HG03565 (cell line): Measurements from ENCODE around the gene EML1.
A peak's percentile ranks its signal among the peaks of the same experiment; 100 is the strongest.

Source experiments
- ATAC-seq: cut with Tn5 transposase; IDR thresholded peaks from one replicate; pipeline ENCODE4 v1.9.1; 2021; ENCODE audit warnings: mild to moderate bottlenecking, moderate library complexity; ENCODE audit not compliant: unreplicated experiment

EML1 gene

DNA sequence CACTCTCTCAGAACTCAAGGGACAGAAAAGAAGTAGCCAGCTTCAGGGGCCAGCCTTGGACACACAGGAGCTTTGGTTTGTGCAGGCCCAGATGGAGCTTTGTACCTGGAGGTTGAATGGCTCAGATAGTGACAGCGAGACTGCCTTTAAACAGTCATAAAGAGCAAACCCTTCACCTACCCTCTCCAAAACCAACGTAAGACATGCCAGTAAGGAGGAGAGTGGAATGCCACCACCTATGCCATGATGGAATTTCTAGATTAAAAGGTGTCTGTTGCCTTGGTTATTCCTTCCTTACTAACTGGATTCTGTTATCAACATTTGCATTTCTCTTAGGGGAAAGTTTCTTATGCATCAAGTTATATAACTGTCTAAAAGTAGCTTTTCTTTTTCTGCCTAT, 98.1 kb downstream of the EML1 start:
- ATAC-seq: no peak

DNA sequence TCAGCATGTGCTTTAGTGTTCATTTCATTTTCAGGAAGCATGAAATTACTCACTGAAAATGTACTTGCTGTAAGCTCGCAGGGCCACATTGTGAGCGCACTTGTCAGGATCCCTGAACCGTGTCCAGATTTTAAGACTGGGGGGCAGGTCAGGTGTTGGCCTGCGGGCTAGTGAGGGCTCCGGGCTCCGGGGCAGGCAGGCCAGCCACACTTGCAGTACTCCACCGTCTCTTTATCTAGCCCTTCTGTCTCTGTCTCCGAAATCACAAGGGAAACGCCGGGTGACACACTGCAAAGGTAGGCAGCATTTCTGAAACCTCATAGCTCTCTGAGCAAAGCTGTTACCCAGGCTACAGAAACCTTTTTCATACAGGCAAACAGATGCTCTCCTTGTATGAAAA, 98.7 kb downstream of the EML1 start:
- peak; percentile 57 for ATAC-seq

DNA sequence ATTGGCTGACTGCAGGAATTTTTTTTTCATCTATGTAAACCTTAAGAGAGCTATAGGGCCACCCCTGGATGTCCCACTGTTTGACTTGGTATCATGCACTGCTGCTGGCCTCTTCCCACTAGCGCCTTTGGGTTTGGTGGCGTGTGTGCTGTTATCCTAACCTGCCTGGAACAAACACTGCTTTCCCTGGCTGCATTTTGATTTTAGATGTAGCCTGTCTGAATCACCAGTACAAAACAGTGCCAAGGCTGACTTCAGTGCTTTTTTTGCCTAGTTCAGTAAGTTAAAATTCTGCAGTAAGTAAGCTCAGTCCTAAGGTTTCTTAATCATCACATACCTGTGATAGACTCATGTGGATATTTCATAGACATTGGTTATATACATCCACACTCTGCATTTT, 99.2 kb downstream of the EML1 start:
- no peak for ATAC-seq

DNA sequence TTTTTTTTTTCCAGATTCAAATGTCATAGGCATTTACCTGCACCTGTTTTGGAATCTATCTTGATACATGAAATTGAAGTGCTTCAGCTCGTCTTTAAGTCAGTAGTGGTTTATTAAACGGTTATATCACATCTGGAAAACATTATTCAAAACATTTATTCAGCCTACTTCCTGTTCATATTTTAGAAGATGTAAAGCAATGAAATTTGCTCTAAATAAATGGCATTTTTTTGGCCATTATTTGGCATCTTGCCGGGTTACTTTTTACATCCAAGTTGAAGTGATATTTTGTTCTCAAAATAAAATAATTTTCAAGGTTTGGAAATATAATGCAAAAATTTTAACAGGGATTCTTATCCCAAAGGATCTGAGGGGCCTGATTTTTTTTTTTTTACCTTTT, 103.1 kb downstream of the EML1 start:
- ATAC-seq: no peak

DNA sequence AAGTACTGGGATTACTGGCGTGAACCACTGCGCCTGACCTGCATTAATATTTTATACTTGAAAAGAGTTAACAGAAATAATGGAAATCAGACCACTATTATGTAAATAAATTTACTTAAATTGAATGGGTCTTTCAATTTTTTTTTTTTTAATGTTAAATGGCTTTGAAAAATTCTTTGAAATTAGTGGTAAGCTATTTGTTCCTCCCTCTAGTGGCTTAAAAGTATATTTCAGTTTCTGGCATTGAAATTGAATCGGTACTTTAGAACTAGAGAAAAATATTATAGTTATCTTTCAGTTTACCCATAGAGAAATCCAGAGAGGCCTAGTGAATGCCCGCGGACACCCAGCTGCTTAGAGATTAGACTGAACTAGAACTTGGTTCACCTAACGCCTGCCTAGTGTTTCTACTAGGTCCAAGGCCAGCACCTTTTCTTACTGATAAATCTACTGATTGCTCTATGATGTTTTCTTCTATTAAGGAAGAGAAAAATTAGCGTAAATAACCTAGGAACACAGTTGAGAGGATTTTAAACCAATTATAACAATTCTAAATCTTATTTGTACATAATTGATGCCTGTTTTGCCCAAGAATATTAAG, 106.5 kb downstream of the EML1 start:
- ATAC-seq: no peak

DNA sequence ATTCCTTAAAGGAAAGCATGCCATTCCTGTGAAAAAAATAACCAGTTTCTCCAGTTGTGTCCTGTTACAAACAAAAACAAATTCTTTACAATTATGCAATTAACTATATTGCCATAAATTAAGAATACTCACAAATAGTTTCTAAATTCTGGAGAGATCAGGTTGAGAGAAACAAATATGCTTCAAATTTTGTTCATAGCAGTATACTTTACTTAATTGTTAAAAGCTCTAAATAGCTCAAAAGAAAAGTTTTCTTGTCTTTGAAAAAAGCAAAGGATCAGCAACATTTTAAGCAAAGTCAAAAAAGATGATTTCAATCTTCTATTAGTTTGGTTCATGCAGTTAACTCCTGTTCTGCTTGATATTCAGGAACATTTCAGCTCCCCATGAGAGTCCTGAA, 109.7 kb downstream of the EML1 start:
- ATAC-seq: no peak

DNA sequence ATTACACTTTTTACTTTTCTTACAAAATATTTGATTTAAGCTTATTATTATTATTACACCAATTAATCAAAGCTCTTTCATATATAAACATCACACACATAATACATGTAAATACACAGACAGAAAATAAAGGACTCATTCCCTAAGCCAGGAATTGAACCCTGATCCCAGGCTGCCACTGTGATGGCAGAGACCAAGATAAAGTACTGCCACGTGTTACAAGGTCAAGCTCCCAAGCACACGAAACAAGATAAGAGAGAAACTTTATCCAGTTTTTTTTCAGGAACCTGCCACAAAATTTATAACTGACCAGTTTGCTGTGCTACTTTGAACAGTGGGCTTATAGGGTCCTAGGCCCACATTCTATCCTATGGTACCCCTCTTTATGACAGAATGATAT, 111.3 kb downstream of the EML1 start:
- no peak for ATAC-seq

DNA sequence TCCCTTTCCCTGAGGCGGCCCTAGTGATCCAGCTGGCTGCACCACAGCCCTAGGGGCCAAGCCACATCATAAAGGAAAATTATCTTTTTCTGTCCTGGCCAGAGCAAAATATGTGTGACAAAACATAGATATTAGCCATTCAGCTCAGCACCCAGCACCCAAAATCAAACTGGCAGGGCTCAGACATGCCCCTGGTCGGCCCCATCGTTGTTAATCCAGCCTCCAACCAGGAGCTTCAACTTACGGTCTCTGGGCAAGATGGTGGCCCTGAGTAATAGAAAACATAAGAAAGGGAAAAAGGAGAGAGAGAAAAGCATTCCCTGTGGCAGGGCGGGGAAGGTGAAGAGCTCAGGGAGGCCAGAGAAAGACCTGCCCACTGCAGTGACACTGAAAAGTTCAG, 111.9 kb downstream of the EML1 start:
- no peak for ATAC-seq

DNA sequence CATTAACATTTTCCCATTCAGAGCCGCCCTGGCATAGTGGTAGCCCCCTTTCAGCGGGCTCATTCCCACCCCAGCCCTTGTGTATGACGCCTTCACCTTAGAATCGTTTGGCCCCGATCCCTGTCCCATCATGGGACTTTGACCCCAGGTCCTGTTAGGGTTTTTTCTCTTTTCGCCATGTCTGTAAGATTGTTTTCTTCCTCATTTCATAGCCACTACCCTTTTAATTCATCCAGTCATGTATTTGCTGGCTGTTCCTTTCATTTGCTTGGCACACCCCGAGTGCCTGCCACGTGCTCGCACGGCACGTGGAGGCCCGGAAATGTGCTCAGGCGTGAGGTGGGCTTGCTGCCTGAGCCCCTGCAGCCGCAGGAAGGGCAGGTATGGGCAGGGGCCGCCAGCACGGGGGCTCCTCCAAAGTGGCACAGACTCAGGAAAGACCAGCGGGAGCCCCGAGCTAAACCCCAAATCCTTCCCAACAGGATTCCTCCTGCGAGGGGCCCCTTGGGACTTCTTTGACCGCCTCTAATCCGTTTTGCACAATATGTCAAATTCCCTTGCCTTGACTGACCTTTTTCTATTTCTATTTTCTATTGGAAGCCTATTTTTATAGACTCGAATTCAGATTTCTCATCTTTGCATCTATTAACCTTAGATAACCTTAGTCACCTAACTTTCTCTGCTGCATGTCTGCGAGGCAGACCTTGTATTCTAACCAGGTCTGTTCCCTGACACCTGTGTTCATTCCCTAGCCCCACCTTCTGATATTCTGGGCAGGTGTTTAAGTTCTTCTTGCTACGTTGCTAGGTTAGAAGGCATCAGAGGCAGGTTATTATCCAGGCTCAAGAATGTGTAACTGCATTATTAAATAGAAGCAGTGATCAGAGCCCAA, 114.8 kb downstream of the EML1 start:
- ATAC-seq: no peak

DNA sequence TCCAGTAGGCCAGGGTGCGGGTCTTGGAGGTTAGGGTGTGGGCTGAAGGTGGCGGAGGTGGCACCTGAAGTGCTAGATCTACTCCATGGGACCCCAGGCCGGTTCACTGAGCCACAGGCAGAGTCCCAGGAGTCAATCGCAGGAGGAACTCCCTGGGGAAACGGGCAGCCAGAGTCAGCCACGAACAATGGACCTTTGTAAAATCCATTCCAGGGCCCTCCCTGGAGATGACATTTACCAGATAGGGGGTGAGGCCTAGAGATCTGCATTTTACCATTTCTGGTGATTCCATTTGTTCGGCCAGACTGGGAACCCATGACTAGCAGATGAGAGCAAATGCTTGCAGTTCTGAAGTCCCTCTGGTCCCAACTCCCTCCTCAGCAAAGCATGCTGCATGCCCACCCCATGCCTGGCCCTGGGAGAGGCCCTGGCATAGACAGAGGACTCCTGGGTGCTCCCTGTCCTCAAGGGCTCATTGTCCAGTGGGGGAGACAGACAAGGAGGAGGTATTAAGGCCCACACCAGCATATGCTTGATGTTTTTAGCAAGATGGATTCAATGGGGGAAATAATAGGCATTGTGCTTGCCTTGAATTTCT, 115.5 kb downstream of the EML1 start:
- ATAC-seq: no peak

DNA sequence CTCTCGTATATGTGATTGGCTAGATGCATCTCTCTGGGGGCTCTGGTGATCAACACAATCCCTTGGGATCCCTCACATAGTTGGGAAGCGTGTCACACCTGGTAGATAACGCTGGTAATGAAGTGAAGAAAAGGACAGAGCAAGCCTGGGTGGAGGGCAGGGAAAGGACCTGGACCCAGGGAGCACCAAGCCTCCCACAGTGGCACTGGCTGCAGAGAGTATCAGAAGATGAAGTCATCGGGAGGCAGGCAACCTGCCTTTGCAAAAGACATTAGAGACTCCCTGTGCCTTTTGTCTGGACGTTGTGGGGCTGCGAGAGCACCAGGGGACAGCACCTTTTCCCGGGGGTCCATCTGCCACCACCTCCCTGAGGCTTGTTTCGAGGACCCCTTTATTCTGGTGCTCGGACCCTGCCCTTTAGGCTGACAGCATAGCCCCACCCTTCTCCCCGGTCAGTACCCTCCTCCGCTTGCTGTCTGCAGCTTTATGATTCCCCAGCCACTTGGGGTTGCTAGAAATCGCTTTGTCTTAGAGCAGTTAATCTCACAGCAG, 116.4 kb downstream of the EML1 start:
- no peak for ATAC-seq

DNA sequence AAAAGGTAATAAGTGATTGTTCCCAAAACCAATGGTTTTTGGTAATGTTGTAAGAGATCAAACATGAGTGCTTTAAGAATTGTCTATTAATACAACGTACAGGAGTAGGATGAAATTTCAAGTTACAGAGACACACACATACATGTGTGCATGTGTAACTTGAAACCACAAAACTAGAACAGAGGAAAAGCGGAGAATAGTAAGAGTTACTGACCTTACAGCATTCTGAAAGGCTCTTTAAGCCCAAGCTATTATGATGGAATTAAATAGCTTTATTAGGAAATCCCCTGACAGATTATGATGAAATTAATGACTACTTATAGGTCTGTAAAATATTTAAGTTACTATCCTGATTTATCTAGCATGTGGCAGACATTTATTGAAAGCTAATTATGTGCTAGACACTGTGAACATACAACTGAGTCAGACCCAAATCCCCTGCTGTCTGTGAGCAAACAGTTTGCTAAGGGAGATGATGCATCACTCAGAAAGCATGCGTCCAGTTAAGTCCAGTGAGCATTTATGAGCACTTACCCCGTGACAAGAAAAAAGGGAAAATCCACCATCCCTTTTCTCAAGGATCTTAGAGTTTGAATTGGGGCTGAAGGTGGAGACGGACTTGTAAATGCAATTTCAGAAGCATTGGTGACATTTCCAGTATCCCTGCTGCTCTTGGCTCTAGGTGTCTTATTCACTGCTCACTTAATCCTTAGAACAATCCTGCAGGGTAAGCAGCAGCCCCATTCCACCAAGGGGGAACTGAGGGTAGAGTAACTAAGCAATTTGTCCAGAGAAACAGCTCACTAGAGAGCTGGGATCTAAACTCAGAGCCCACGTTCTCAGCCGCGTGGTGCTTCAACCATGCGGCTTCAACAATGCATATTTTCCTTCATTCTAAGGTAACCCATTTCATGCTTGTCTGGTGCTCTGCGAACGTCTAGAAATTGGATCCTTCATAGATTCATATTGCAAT, 117.4 kb downstream of the EML1 start:
- ATAC-seq: no peak

DNA sequence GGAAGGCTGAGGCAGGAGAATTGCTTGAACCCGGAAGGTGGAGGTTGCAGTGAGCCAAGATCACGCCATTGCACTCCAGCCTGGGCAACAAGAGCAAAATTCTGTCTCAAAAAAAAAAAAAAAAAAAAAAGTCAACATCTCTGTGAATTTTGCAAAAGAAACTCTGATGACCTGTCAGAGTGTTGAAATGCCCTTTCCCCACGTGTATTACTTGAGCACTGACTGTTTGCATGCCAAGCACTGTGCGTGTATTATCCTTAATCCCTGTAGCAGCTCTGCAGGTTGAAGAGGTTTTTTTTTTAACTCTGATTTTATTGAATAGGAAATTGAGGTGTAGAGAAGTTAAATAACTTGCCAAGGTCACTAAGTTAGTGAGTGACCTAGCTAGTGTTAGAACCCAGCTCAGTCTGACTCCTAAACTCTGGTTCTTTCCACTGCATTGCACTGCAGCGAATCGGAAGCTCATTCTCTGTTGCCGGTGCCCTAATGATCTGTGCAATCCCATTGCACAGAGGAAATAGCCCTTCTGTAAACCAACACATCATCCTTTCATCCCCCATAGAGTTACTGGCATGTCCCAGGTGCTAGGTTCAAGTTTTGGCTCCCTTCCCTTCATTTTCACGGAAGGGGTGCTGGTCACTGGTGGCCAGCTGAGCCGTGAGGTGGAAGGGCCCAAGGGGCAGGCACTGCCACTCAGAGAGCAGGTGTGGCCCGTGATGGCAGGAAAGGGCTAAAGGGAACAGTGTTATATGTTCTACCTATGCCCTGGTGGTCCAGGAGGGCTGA, 122.3 kb downstream of the EML1 start:
- ATAC-seq: no peak

DNA sequence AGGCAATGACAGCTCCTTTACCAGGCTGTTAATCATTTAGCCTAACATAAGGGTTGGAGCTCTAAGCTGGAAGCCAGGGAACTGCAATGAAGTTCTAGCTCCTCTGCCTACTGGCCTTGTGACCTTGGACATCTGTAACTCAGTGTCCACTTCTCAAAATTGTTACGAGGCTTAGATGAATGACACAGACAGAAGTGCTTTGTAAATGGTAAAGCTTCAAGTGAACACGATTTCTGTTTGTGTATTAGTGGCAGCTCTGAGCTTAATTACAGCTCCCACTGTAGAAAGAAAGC, 122.8 kb downstream of the EML1 start:
- ATAC-seq: no peak

DNA sequence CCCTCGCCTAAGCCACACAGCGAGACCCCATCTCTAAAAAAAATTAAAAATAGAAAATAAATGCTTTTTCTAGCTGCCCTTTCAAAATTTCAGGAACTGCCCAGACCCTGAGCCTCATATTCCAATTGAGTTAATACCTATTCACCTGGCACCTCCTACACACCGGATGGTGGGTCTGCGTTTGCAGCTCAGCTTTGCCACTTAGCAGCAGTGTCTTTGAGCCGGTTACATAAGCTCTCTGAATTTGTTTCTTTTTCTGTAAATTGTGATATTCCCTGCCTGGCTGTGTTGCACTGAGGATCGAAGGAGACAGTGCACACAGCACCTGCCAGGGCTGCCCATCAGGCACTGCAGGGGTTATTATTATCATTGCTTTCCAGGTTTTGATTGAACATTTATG, 125.6 kb downstream of the EML1 start:
- no peak for ATAC-seq

DNA sequence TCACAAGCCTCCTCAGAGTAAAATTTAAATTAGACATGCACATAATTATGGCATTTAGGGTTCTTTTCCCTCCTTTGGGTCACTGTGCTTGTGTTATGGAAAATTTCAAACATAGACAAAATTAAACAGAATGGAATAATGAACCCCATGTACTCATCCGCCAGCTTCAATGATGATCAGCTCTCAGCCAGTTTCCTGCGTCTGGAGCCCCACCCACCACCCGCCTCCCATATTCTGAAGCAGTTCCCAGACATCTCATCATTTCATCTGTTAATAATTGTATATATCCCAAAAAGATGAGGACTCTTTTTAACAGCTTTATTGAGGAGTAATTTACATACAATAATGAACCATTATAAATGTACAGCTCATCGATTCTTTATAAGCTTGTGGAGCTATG, 128.2 kb downstream of the EML1 start:
- ATAC-seq: no peak

DNA sequence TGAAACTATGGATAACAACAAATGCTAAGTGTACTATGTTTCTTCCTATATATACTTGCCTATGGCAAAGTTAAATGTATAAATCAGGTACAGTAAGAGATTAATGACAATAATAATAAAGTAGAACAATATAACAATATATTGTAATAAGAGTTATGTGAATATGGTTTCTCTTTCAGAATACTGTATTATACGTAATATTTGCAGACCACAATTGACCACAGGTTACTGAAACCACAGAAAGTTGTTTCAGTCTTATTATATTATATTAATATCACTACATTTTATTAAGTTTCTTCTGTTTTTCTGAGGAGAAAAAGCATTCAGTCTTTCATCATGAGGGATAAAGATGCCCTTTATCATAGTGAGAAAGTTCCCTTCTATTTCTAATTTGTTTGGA, 131.2 kb downstream of the EML1 start:
- ATAC-seq: no peak

DNA sequence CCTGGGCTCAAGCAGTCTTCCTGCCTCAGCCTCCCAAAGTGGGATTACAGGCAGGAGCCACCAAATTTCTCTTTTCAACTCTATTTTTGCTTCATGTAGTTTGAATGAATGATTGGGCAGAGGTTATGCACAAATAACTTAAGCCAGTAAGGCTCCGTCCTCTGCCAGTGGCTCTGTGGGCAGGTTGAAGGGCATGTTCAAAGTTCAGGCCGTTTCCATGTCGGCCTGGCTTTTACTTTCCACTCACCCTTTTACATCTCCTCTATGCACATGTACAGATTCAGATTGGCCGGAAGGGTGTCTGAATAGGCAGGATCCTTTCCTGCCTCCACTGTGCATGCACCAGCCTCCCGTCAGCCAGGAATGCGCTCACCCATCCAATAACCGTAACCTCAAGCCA, 132.3 kb downstream of the EML1 start:
- no peak for ATAC-seq

DNA sequence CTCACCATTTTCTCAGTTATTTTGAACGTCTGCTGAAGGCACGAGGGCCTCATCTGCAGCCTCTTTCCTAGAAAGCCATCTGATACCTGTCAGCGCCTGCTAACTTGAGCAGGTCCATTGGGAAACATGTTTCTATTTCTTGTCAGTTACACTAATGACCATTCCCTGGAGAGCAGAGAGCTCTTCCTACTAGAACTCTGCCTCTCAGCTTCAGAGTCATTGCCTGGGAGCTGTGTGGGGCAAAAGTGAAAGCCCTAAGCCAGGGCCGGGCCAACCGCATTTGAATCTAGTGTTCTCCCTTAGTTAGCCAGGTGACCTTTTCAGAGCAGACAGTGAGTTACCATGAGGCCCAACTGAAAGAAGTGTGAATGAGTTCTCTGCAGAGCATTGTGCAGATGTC, 135.8 kb downstream of the EML1 start:
- ATAC-seq: no peak

DNA sequence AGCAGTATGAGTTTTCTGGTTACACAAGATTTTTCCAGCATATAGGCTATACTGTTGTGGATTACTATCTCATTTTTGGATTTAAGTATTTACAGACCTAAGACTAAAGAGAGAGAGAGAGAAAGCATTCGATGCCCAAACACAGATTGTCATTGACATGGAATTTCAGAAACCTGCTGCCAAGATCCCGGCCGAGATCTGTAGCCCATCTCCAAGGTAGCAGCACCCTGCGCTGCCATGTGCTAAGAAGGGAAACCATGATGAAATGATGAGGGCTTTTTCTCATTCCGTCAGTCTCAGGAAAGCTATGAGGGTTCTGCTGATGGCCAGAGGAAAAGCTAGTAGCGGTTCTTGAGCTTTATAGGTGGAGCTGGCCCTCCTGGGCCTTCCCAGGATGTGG, 136.4 kb downstream of the EML1 start:
- no peak for ATAC-seq
